Endothelial cell of umbilical vein (primary cell): ENCODE measurements around the gene PRDM16. TPM values are rescaled to one million over a fixed set of nuclear protein-coding genes. Genes with fewer than 3 reads are reported as not detected.

Experiments used
- BruUV-seq: library from RNA; stranded (reverse); fragments of 400-500 nt; replicated peaks from 2 replicates; lab custom pipeline; 2021; lab: Mats Ljungman, UMichigan
- CTCF ChIA-PET: fragments of 300-600, 350-600 bp; sonication (Branson Sonifier 250); formaldehyde crosslinking; loops from one replicate; lab custom pipeline; 2021; ENCODE audit warnings: antibody characterized with exemption, inconsistent platforms; lab: Charles Lee
- POLR2A ChIA-PET: fragments of 300-600, 350-600 bp; sonication (Branson Sonifier 250); formaldehyde crosslinking; loops from one replicate; lab custom pipeline; 2021; ENCODE audit warnings: antibody characterized with exemption, inconsistent platforms; lab: Charles Lee
- DNase-seq: peaks from one replicate; pipeline ENCODE4 v3.0.0-alpha.2; 2011; ENCODE audit warnings: low read depth, low spot score
- FAIRE-seq: peaks from 2 replicates; lab custom pipeline; 2011; peaks lifted over from hg19 to GRCh38; lab: Jason Lieb, UNC
- H2AFZ ChIP-seq: 2 replicates; pipeline ENCODE4 v1.6.0; 2012; ENCODE audit warnings: low read depth, low read length, control low read depth, inconsistent platforms
- H3K27ac ChIP-seq: 2 replicates; pipeline ENCODE4 v1.5.1; 2011; ENCODE audit warnings: low read depth, mild to moderate bottlenecking, control low read depth, low read length, moderate library complexity; ENCODE audit not compliant: insufficient read depth
- H3K27me3 ChIP-seq, 2 experiments: 2 replicates each; pipeline versions ENCODE4 v1.6.0 to v1.6.1; 2011; ENCODE audit warnings: low read length in 2 of 2, mixed read lengths in 1 of 2; ENCODE audit not compliant: control insufficient read depth in 2 of 2, insufficient read depth in 2 of 2
- H3K36me3 ChIP-seq, 2 experiments: 2 replicates in 1 of 2; 3 replicates in 1 of 2; pipeline ENCODE4 v1.5.1; 2011; ENCODE audit warnings: low read length in 2 of 2, mild to moderate bottlenecking in 1 of 2, moderate library complexity in 1 of 2; ENCODE audit not compliant: control insufficient read depth in 2 of 2, insufficient read depth in 2 of 2; ENCODE audit errors: extremely low read depth in 1 of 2
- H3K4me1 ChIP-seq: 3 replicates; pipeline ENCODE4 v1.5.1; 2011; ENCODE audit warnings: mild to moderate bottlenecking, low read length; ENCODE audit not compliant: control insufficient read depth, insufficient read depth; ENCODE audit errors: extremely low read depth
- H3K4me2 ChIP-seq: 2 replicates; pipeline ENCODE4 v1.6.1; 2011; ENCODE audit warnings: low read length, control low read depth, mixed read lengths; ENCODE audit not compliant: insufficient read depth
- H3K4me3 ChIP-seq, 3 experiments: fragments of 200-600 bp in 1 of 3; sonication (generic), shearing (Covaris generic) in 1 of 3; replicated peaks in 1 of 3; 2 replicates each; pipeline ENCODE4 v1.5.1; 2011 to 2016; ENCODE audit warnings: control low read depth in 3 of 3, low read length in 3 of 3, mild to moderate bottlenecking in 2 of 3, inconsistent platforms in 1 of 3, low read depth in 1 of 3, moderate library complexity in 1 of 3; ENCODE audit not compliant: insufficient read depth in 1 of 3
- H3K79me2 ChIP-seq: 2 replicates; pipeline ENCODE4 v1.6.0; 2012; ENCODE audit warnings: low read length, inconsistent platforms; ENCODE audit not compliant: control insufficient read depth, insufficient read depth
- H3K9ac ChIP-seq: replicated peaks from 2 replicates; pipeline ENCODE3; 2011; ENCODE audit warnings: low read length, control low read depth; ENCODE audit not compliant: insufficient read depth; ENCODE audit errors: extremely low read depth
- H3K9me1 ChIP-seq: replicated peaks from 3 replicates; pipeline ENCODE4 v1.6.0; 2011; ENCODE audit warnings: mild to moderate bottlenecking, low read length; ENCODE audit not compliant: control insufficient read depth, insufficient read depth; ENCODE audit errors: extremely low read depth
- H3K9me3 ChIP-seq: replicated peaks from 2 replicates; pipeline ENCODE4 v1.5.1; 2012; ENCODE audit warnings: low read length, inconsistent platforms; ENCODE audit not compliant: control insufficient read depth, insufficient read depth
- H4K20me1 ChIP-seq: replicated peaks from 2 replicates; pipeline ENCODE3; 2011; ENCODE audit warnings: mild to moderate bottlenecking, low read length; ENCODE audit not compliant: control insufficient read depth, insufficient read depth; ENCODE audit errors: extremely low read depth
- CTCF ChIP-seq, 2 donors: IDR thresholded peaks; 1 replicate in 1 of 2; 2 replicates in 1 of 2; pipeline ENCODE4 v1.5.1; 2011; ENCODE audit warnings: low read length in 2 of 2, mild to moderate bottlenecking in 2 of 2, moderate library complexity in 2 of 2, control low read depth in 1 of 2, inconsistent platforms in 1 of 2, low read depth in 1 of 2; ENCODE audit not compliant: insufficient read depth in 1 of 2; ENCODE audit errors: extremely low read depth in 1 of 2
- GATA2 ChIP-seq: IDR thresholded peaks from 2 replicates; pipeline ENCODE4 v1.7.0; 2011; ENCODE audit warnings: low read depth, mild to moderate bottlenecking, moderate library complexity, mixed read lengths, low read length; ENCODE audit not compliant: insufficient read length, insufficient read depth
- JUN ChIP-seq: IDR thresholded peaks from 2 replicates; pipeline ENCODE4 v1.6.1; 2011; ENCODE audit warnings: borderline replicate concordance, low read depth; ENCODE audit not compliant: insufficient read length, insufficient read depth
- MAX ChIP-seq: IDR thresholded peaks from 2 replicates; pipeline ENCODE4 v1.6.1; 2011; ENCODE audit not compliant: insufficient read depth, insufficient read length
- POLR2A ChIP-seq: IDR thresholded peaks from 2 replicates; pipeline ENCODE4 v1.6.1; 2012; ENCODE audit warnings: low read depth, mild to moderate bottlenecking, control low read depth, low read length
- dilution Hi-C: fragments of 300-500 bp; cut with MboI; formaldehyde crosslinking; loops from one replicate; pipeline ENCODE4 v1.15.0; 2019; ENCODE audit warnings: low sequenced_read_pairs; ENCODE audit not compliant: extremely low pct_ligation_motif_present
- intact Hi-C: fragments of 100-400 bp; cut with micrococcal nuclease; formaldehyde crosslinking; loops from one replicate; pipeline ENCODE4 v1.10.0; 2022
- polyA plus RNA-seq, 4 experiments: library from polyadenylated mRNA; depleted of rRNA in 3 of 4; stranded (reverse) in 3 of 4; unstranded in 1 of 4; fragments of >200 nt; gene quantifications; 2 replicates each; pipeline versions ENCODE4 v1.2.1 to v1.2.3, GENCODE V29; 2011 to 2012; ENCODE audit warnings: missing spikeins in 1 of 4
- total RNA-seq: library from RNA; stranded (reverse); gene quantifications from 2 replicates; pipeline ENCODE4 v1.2.3, GENCODE V29; 2021

The PRDM16 gene
- total and polyA plus RNA-seq, 2 donors (not counting 3 experiments of a cell fraction or from before 2014, with no cell fraction given), result not detected

GRCh38 chr1:3084154-3084553 is 15.2 kb downstream of the PRDM16 start:
- intact Hi-C loops, result no loop called here
- H3K27ac ChIP-seq, result no peak overlapping the region
- CTCF ChIA-PET, result no interaction called here
- DNase-seq (no peak), FAIRE-seq (no peak)
- no peak overlapping the region for H3K4me2 ChIP-seq
- H3K9me3 ChIP-seq, result no peaks in the 10 kb centered on the region
- no peak for TF ChIP-seq GATA2
- TF ChIP-seq POLR2A, result no peak
- no peak for TF ChIP-seq MAX
- no peak for TF ChIP-seq JUN
- TF ChIP-seq CTCF (IDR thresholded peaks at IDR 0.05; ENCODE audit: extremely low read depth in 1 of 2, insufficient read depth in 1 of 2, low read depth in 1 of 2, low read length in 2 of 2), result no peak
- no TSS peak for BruUV-seq
- no peaks in the 10 kb centered on the region for H3K27me3 ChIP-seq
- no peak overlapping the region for H3K4me3 ChIP-seq
- no peaks in the 10 kb centered on the region for H3K4me1 ChIP-seq
- H3K9me1 ChIP-seq, result no peaks in the 10 kb centered on the region
- dilution Hi-C loops, result no loop called here
- no peaks in the 10 kb centered on the region for H4K20me1 ChIP-seq
- POLR2A ChIA-PET, result no interaction called here
- H3K36me3 ChIP-seq, result no peaks in the 10 kb centered on the region
- H2AFZ ChIP-seq, result no peak overlapping the region
- H3K79me2 ChIP-seq, result no peaks in the 10 kb centered on the region
- no peak overlapping the region for H3K9ac ChIP-seq

GRCh38 chr1:3084726-3085125 is 15.7 kb downstream of the PRDM16 start:
- no peaks in the 10 kb centered on the region for H3K9me1 ChIP-seq
- H2AFZ ChIP-seq, result no peak overlapping the region
- no peaks in the 10 kb centered on the region for H3K36me3 ChIP-seq
- no peak for FAIRE-seq
- BruUV-seq, result no TSS peak
- no peaks in the 10 kb centered on the region for H3K4me1 ChIP-seq
- H3K9ac ChIP-seq, result no peak overlapping the region
- no peaks in the 10 kb centered on the region for H3K79me2 ChIP-seq
- CTCF ChIA-PET, result no interaction called here
- no peak for TF ChIP-seq CTCF (IDR thresholded peaks at IDR 0.05; ENCODE audit: extremely low read depth in 1 of 2, insufficient read depth in 1 of 2, low read depth in 1 of 2, low read length in 2 of 2)
- no peak for TF ChIP-seq MAX
- TF ChIP-seq JUN, result no peak
- no peak for DNase-seq
- no peak overlapping the region for H3K4me3 ChIP-seq
- intact Hi-C loops (no loop called here), dilution Hi-C loops (no loop called here)
- no peak overlapping the region for H3K4me2 ChIP-seq
- POLR2A ChIA-PET, result no interaction called here
- H4K20me1 ChIP-seq, result no peaks in the 10 kb centered on the region
- no peak overlapping the region for H3K27ac ChIP-seq
- H3K9me3 ChIP-seq, result no peaks in the 10 kb centered on the region
- H3K27me3 ChIP-seq, result no peaks in the 10 kb centered on the region
